Measurements from ENCODE around the gene BFSP2.
"Not testable (repeated sequence)": the region's sequence is repeated elsewhere in the genome, so short reads cannot be mapped to it uniquely, and the experiment has no call there.

- TF ChIP-seq CTCF (IDR thresholded peaks at IDR 0.05 in 4 of 5, conservative IDR thresholded peaks at IDR 0.05 in 1 of 5); POLR2A (IDR thresholded peaks at IDR 0.05): not testable (repeated sequence)
Observed at GRCh38 chr3:133482474-133482873, 82.6 kb downstream of the BFSP2 start.

Measured in gastrocnemius medialis (tissue), 4 donors.